NCI-H510A treated with DMSO at 0.1 percent for 48 hours (cell line): Measurements from ENCODE around the gene CYGB.
"Not testable (repeated sequence)": the region's sequence is repeated elsewhere in the genome, so short reads cannot be mapped to it uniquely, and the experiment has no call there.

Source experiments
- DNase-seq: peaks from one replicate; lab custom pipeline; 2025; lab: John Stamatoyannopoulos, UW

The CYGB gene

GRCh38 chr17:76567634-76568432, 30.3 kb upstream of the CYGB start:
- DNase-seq = no peak

GRCh38 chr17:76566988-76567431, 29.5 kb upstream of the CYGB start:
- DNase-seq = no peak

GRCh38 chr17:76566613-76566943, 29.1 kb upstream of the CYGB start:
- DNase-seq = no peak

- no peak for DNase-seq
Observed at GRCh38 chr17:76565728-76566612, 28.5 kb upstream of the CYGB start.

- not testable (repeated sequence) for DNase-seq
Observed at GRCh38 chr17:76564991-76565727, 27.6 kb upstream of the CYGB start.

- not testable (repeated sequence) for DNase-seq
Observed at GRCh38 chr17:76563359-76563758, 25.9 kb upstream of the CYGB start.

- DNase-seq = no peak
Observed at GRCh38 chr17:76562734-76563148, 25.2 kb upstream of the CYGB start.

GRCh38 chr17:76561799-76562268, 24.3 kb upstream of the CYGB start:
- no peak for DNase-seq

- no peak for DNase-seq
Observed at GRCh38 chr17:76561332-76561731, 23.8 kb upstream of the CYGB start.

GRCh38 chr17:76560877-76561221, 23.3 kb upstream of the CYGB start:
- DNase-seq = no peak

- no peak for DNase-seq
Observed at GRCh38 chr17:76560036-76560876, 22.7 kb upstream of the CYGB start.

GRCh38 chr17:76559460-76559859, 22.0 kb upstream of the CYGB start:
- DNase-seq = not testable (repeated sequence)

- DNase-seq = peak; percentile 46
Observed at GRCh38 chr17:76558198-76559095, 20.9 kb upstream of the CYGB start.

- DNase-seq = peak; percentile 97
Observed at GRCh38 chr17:76557368-76558197, 20.1 kb upstream of the CYGB start.

- DNase-seq = peak; percentile 47
Observed at GRCh38 chr17:76556765-76557367, 19.4 kb upstream of the CYGB start.

- no peak for DNase-seq
Observed at GRCh38 chr17:76554131-76554530, 16.6 kb upstream of the CYGB start.

GRCh38 chr17:76553178-76553908, 15.8 kb upstream of the CYGB start:
- DNase-seq = no peak

- peak; percentile 47 for DNase-seq
Observed at GRCh38 chr17:76551685-76552084, 14.2 kb upstream of the CYGB start.
